IPS-15b (cell line): ENCODE data around the gene GJD3.
A peak's percentile ranks its signal among the peaks of the same experiment; 100 is the strongest.

ENCODE experiments used
- H3K27me3 ChIP-seq: one replicate; pipeline ENCODE4 v1.6.1; 2013; ENCODE audit warnings: low read length; ENCODE audit not compliant: control insufficient read depth, insufficient read depth
- H3K36me3 ChIP-seq: one replicate; pipeline ENCODE4 v1.6.1; 2013; ENCODE audit warnings: low read length; ENCODE audit not compliant: control insufficient read depth, insufficient read depth
- H3K4me1 ChIP-seq: one replicate; pipeline ENCODE4 v1.6.1; 2013; ENCODE audit warnings: mild to moderate bottlenecking, low read length; ENCODE audit not compliant: control insufficient read depth, insufficient read depth
- H3K4me3 ChIP-seq: one replicate; pipeline ENCODE4 v1.5.1; 2013; ENCODE audit warnings: low read depth, low read length
- H3K9ac ChIP-seq: one replicate; pipeline ENCODE4 v1.6.1; 2013; ENCODE audit warnings: low read depth, mild to moderate bottlenecking, low read length
- H3K9me3 ChIP-seq: one replicate; pipeline ENCODE4 v1.6.1; 2013; ENCODE audit warnings: mild to moderate bottlenecking, low read length; ENCODE audit not compliant: control insufficient read depth, insufficient read depth

GJD3 gene

GRCh38 chr17:40366861-40367518, 2.5 kb upstream of the GJD3 start:
- no peak overlapping the region for H3K9ac ChIP-seq
- H3K27me3 ChIP-seq: peaks cover 20% of the 10 kb centered on the region
- H3K4me3 ChIP-seq: no peak overlapping the region
- no peaks in the 10 kb centered on the region for H3K9me3 ChIP-seq
- H3K4me1 ChIP-seq: peaks cover 2% of the 10 kb centered on the region
- no peaks in the 10 kb centered on the region for H3K36me3 ChIP-seq

GRCh38 chr17:40366076-40366860, 1.7 kb upstream of the GJD3 start:
- no peak overlapping the region for H3K9ac ChIP-seq
- peaks cover 25% of the 10 kb centered on the region for H3K27me3 ChIP-seq
- H3K4me1 ChIP-seq: peaks cover 2% of the 10 kb centered on the region
- no peaks in the 10 kb centered on the region for H3K9me3 ChIP-seq
- H3K4me3 ChIP-seq: no peak overlapping the region
- H3K36me3 ChIP-seq: no peaks in the 10 kb centered on the region

GRCh38 chr17:40364906-40365305, 369 bp upstream of the GJD3 start:
- H3K27me3 ChIP-seq: peaks cover 39% of the 10 kb centered on the region
- peak overlapping the region; percentile 10 for H3K4me3 ChIP-seq
- no peaks in the 10 kb centered on the region for H3K36me3 ChIP-seq
- no peaks in the 10 kb centered on the region for H3K9me3 ChIP-seq
- peaks cover 2% of the 10 kb centered on the region for H3K4me1 ChIP-seq
- H3K9ac ChIP-seq: no peak overlapping the region

DNA sequence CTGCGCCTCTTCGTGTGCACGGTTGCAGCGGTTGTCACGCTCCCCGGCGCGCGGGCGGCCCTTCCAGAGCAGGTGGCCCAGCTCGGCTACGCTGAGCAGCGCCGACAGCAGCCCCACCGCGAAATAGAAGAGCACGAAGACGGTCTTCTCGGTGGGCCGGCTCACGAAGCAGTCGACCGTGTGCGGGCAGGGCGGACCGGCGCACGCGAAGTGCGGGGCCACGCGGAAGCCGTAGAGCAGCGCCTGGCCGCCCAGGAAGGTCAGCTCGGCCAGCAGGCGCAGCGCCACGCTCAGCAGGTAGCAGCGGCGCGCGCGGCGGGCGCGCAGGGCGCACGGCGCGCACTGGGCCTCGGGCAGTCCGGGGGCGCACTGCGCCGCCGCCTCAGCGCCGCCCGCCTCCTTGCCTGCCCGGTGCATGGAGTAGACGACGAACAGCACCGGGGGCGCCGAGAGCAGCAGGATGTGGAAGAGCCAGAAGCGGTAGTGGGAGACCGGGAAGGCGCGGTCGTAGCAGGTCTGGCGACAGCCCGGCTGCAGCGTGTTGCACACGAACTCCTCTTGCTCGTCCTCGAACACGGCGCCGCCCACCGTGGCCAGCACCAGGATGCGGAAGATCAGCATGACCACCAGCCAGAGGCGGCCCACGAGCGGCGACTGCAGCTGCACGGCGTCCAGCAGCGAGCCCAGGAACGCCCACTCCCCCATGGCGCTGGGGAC, 1.3 kb downstream of the GJD3 start:
- no peaks in the 10 kb centered on the region for H3K36me3 ChIP-seq
- H3K27me3 ChIP-seq: peaks cover 40% of the 10 kb centered on the region
- H3K9me3 ChIP-seq: no peaks in the 10 kb centered on the region
- peaks cover 4% of the 10 kb centered on the region for H3K4me1 ChIP-seq
- H3K9ac ChIP-seq: no peak overlapping the region
- H3K4me3 ChIP-seq: peak overlapping the region; percentile 61

- peaks cover 4% of the 10 kb centered on the region for H3K4me1 ChIP-seq
- no peaks in the 10 kb centered on the region for H3K36me3 ChIP-seq
- peak overlapping the region; percentile 31 for H3K4me3 ChIP-seq
- no peaks in the 10 kb centered on the region for H3K9me3 ChIP-seq
- H3K9ac ChIP-seq: no peak overlapping the region
- H3K27me3 ChIP-seq: peaks cover 40% of the 10 kb centered on the region
These were observed 1.8 kb downstream of the GJD3 start for GRCh38 chr17:40362696-40363110.

- H3K27me3 ChIP-seq: peaks cover 40% of the 10 kb centered on the region
- peaks cover 4% of the 10 kb centered on the region for H3K4me1 ChIP-seq
- no peaks in the 10 kb centered on the region for H3K36me3 ChIP-seq
- H3K9me3 ChIP-seq: no peaks in the 10 kb centered on the region
- no peak overlapping the region for H3K9ac ChIP-seq
- H3K4me3 ChIP-seq: peak overlapping the region; percentile 31
These were observed 2.4 kb downstream of the GJD3 start for GRCh38 chr17:40361925-40362695.

DNA sequence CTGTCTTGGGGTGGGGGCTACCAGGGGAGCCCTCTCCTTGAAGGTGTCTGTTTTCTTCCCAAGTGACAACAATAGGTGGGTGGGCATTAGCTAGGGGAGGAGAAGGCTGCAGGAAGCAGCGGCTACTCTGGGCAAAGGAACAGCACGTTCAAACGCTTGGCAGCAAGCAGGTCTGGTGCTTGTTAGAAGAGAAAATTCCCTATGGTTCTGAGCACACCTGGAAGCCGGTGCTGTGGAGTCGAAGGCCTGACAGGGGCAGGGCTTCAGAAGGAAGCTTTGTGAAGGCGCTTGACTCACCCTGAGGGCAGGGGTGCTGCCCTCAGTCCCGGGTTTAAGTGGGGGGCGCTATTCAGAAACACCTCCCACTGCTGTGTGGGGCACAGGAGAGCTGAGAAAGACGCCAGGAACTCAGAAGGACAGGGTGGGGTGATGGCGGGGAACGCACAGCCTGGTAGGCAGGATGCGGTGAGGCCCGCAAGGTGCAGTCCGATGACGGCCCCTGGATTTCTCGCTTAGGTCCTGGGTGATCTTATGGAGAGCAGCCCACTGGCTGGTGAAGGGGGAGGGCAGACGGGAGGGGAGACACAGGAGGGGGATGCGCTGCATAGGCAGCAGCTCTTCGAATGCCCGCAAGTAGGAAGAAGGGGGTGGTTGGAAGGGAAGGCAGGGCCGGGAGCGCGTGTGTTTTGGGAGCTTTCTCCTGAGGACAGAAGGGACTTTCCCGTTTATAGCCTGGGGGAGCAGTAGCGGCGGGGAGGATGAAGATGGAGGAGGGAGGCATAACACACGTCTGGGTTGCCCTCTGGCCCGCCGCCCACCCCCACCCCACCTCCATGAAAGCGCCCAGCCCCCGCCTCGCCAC, 3.2 kb downstream of the GJD3 start:
- peaks cover 2% of the 10 kb centered on the region for H3K4me1 ChIP-seq
- peak overlapping the region; percentile 45 for H3K4me3 ChIP-seq
- H3K9ac ChIP-seq: no peak overlapping the region

GRCh38 chr17:40360091-40360490, 4.4 kb downstream of the GJD3 start:
- no peak overlapping the region for H3K9ac ChIP-seq
- H3K4me3 ChIP-seq: no peak overlapping the region
- H3K27me3 ChIP-seq: peaks cover 40% of the 10 kb centered on the region
- peaks cover 2% of the 10 kb centered on the region for H3K36me3 ChIP-seq
- no peaks in the 10 kb centered on the region for H3K9me3 ChIP-seq
- H3K4me1 ChIP-seq: peaks cover 5% of the 10 kb centered on the region

More for the DNA sequence above, 3.2 kb downstream of the GJD3 start:
- H3K36me3 ChIP-seq: no peaks in the 10 kb centered on the region
- H3K9me3 ChIP-seq: no peaks in the 10 kb centered on the region
- peaks cover 40% of the 10 kb centered on the region for H3K27me3 ChIP-seq

- Histone ChIP-seq H3K27me3 (peaks cover 31% of the 10 kb centered on the region), H3K9ac (no peak overlapping the region), H3K4me3 (no peak overlapping the region), H3K9me3 (no peaks in the 10 kb centered on the region), H3K36me3 (peaks cover 2% of the 10 kb centered on the region), H3K4me1 (peaks cover 5% of the 10 kb centered on the region)
These were observed 6.1 kb downstream of the GJD3 start for GRCh38 chr17:40358323-40359038.
